ACC112 (cell line): Measurements from ENCODE around the gene CCDC92.

Experiments
- H2AFZ ChIP-seq: fragments of 200-600 bp; sonication (generic); one replicate; pipeline ENCODE4 v1.6.0; 2017; ENCODE audit warnings: antibody characterized with exemption, low read length; ENCODE audit not compliant: unreplicated experiment
- H3K27ac ChIP-seq: fragments of 200-600 bp; sonication (generic); 2 replicates; pipeline ENCODE4 v1.5.1; 2014; ENCODE audit warnings: low read depth, mild to moderate bottlenecking, antibody characterized with exemption, low read length, moderate library complexity
- H3K27me3 ChIP-seq: fragments of 200-600 bp; sonication (generic); 2 replicates; pipeline ENCODE4 v1.6.1; 2014; ENCODE audit warnings: mild to moderate bottlenecking, antibody characterized with exemption, low read length, moderate library complexity, mixed read lengths; ENCODE audit not compliant: insufficient read depth
- H3K36me3 ChIP-seq: fragments of 200-600 bp; sonication (generic); 2 replicates; pipeline ENCODE4 v1.6.1; 2016; ENCODE audit warnings: mild to moderate bottlenecking, antibody characterized with exemption, low read length, moderate library complexity, mixed read lengths; ENCODE audit not compliant: insufficient read depth
- H3K4me1 ChIP-seq: fragments of 200-600 bp; sonication (generic); one replicate; pipeline ENCODE4 v1.6.1; 2016; ENCODE audit warnings: low read length, mixed read lengths; ENCODE audit not compliant: insufficient read depth, unreplicated experiment, control insufficient read depth
- H3K4me3 ChIP-seq: fragments of 200-600 bp; sonication (generic); 2 replicates; pipeline ENCODE4 v1.5.1; 2014; ENCODE audit warnings: mild to moderate bottlenecking, low read depth, low read length
- H3K79me2 ChIP-seq: fragments of 200-600 bp; sonication (generic); one replicate; pipeline ENCODE4 v1.6.0; 2016; ENCODE audit warnings: low read length; ENCODE audit not compliant: control insufficient read depth, unreplicated experiment, insufficient read depth

Gene CCDC92

DNA sequence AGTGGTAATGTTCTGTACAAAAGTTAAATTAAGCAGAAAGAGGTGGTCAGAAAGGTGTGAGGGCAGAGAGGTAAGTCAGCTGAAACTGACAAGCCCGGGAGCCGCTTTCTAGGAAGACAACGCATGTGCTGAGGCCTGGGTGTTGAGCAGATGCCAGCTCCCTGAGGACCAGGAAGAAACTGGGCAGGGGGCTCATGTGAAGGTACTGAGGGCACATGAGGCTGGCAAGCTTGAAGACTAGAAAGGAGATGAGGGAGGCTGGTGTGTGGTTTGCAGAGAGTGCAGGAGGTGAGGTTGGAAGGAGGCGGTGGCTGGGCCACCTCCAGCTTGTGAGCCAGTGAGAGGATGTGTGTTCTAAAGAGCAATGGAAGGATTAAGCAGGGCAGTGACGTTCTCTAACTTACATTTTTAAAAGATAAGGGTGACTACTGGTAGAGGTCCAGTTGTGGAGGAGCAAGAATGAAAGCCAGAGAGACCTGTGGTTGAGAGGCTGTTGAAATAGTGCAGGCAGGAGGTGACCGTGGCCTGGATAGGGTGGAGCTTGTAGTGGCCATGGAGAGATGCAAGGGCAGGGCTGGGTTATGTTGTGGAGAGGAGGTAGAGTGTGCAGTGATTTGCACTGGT is 29.5 kb upstream of the CCDC92 start:
- peaks cover 7% of the 10 kb centered on the region; the same call in 1 of the 2 replicates for H3K36me3 ChIP-seq

DNA sequence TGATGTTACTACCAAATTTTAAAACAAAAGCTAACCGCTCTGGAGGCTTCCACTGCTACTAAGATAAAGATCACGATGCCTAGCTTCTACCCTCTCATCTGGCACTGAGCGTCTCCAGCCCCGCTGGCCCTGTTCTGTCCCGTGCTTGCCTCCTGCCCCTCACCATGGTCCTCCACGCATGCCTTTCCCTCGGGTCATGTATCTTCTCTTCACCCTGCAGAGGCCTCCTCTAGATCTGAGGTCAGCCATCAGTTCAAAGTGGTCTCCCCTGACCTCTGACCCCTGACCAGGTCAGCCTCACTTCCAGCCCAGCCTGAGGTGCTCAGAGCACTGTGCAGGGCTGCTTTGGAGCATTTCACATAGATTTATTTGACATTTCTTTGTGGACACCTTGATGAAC is 28.7 kb upstream of the CCDC92 start:
- peaks cover 5% of the 10 kb centered on the region for H3K4me1 ChIP-seq
- no peak overlapping the region for H3K27ac ChIP-seq
- no peak overlapping the region for H3K4me3 ChIP-seq
- H3K36me3 ChIP-seq: peaks cover 7% of the 10 kb centered on the region; the same call in 1 of the 2 replicates
- H3K79me2 ChIP-seq: peaks cover 6% of the 10 kb centered on the region
- no peak overlapping the region for H2AFZ ChIP-seq
- H3K27me3 ChIP-seq: no peaks in the 10 kb centered on the region

More for the DNA sequence above, 29.5 kb upstream of the CCDC92 start:
- no peaks in the 10 kb centered on the region for H3K4me1 ChIP-seq
- no peaks in the 10 kb centered on the region for H3K27me3 ChIP-seq
- H3K27ac ChIP-seq: no peak overlapping the region
- no peak overlapping the region for H3K4me3 ChIP-seq
- H2AFZ ChIP-seq: no peak overlapping the region
- H3K79me2 ChIP-seq: peaks cover 6% of the 10 kb centered on the region

DNA sequence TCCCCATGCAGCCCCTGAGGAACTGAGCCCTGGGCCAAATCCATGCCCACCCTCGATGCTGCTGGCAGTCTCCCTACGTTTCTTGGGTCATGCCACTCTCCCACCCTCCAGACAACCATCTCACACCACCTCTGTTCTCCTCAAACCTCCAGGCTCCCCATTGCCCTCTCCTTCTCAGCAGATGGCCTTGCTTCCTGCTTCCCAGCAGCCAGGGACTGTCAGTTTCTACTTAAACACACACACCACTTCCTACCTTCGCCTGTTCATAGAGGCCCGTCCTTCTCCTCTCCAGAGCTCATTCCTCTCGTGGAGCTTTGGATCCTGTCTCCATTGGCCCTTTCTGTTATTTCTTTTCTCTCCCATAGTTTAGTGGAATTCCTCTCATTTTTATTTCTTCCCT is 27.5 kb upstream of the CCDC92 start:
- H3K27ac ChIP-seq: no peak overlapping the region
- no peaks in the 10 kb centered on the region for H3K27me3 ChIP-seq
- no peak overlapping the region for H2AFZ ChIP-seq
- H3K36me3 ChIP-seq: peaks cover 7% of the 10 kb centered on the region; the same call in 1 of the 2 replicates
- H3K79me2 ChIP-seq: peaks cover 10% of the 10 kb centered on the region
- peaks cover 16% of the 10 kb centered on the region for H3K4me1 ChIP-seq
- H3K4me3 ChIP-seq: no peak overlapping the region

DNA sequence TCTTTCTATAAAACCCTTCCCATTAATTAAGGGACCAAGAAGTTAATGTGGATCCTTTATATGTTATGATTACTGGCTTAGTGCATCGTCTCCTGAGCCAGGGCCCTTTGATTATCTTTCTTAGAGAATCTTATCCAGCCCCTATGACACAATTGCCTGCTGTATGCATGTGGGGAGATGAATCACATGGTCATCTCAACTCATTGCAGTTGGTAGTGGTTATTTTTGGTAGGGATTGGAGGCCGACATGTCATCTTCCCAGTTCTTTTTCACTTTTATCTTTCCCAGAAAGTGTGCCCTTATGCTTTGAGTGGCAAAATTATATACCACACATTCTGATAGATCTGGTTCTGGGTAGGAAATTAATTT is 26.3 kb upstream of the CCDC92 start:
- Histone ChIP-seq H3K36me3 (peaks cover 7% of the 10 kb centered on the region; the same call in 1 of the 2 replicates), H3K4me3 (no peak overlapping the region), H3K4me1 (peaks cover 23% of the 10 kb centered on the region), H2AFZ (no peak overlapping the region), H3K27me3 (no peaks in the 10 kb centered on the region), H3K27ac (no peak overlapping the region), H3K79me2 (peaks cover 10% of the 10 kb centered on the region)

DNA sequence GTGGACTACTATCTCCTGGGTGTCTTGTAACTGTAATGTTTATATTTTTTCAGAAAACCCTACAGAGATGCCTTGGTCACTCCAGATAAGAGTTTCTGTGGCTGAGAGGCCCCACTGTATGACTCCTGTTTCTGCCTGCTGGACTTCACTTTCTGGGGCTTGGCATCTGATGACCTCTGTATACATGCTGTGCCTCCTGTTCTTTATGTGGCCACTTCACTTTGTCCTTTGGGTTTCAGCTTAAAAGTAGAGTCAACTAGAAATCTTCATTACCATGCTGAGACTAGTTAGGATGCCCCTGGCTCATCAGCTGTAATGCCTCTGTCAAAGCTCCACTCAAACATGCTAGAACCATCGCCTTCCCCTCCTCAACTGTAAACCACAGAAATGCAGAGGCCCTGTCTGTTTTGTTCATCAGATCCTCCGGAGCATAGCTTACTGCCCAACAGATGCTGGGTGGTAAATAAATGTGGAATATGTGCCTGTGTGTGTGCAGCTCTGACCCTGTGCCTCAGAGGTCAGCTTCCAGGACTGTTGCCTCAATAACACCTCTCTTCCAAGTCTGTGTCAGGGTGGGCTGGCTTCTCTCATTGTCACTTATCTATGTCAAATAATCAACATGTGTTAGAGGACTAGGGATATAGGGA is 25.8 kb upstream of the CCDC92 start:
- H3K4me1 ChIP-seq: peaks cover 23% of the 10 kb centered on the region

DNA sequence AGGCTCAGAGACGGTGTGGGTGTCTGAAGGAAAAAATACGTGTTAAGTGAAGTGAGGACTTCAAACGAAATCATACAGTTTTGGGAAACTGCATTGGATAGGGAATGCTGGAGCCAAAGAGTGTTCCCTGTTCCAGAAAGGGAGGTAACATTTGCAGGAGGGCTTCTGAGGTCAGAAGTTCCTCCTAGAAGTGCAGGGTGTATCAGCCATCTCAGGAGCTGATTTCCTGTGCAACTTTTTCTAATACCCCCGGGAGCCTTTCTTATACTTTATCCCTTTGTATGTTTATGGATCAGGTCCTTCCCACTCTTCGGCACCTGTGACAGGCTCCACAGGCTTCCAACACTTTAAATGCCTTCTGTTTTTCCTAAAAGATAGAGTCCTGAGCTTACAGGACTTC is 25.3 kb upstream of the CCDC92 start:
- no peak overlapping the region for H2AFZ ChIP-seq
- H3K79me2 ChIP-seq: peaks cover 10% of the 10 kb centered on the region
- peaks cover 23% of the 10 kb centered on the region for H3K4me1 ChIP-seq
- H3K4me3 ChIP-seq: no peak overlapping the region
- H3K27me3 ChIP-seq: no peaks in the 10 kb centered on the region
- no peak overlapping the region for H3K27ac ChIP-seq
- H3K36me3 ChIP-seq: peaks cover 9% of the 10 kb centered on the region; the same call in 1 of the 2 replicates

More for the DNA sequence above, 25.8 kb upstream of the CCDC92 start:
- Histone ChIP-seq H3K27me3 (no peaks in the 10 kb centered on the region), H3K27ac (no peak overlapping the region), H3K4me3 (no peak overlapping the region), H2AFZ (no peak overlapping the region), H3K36me3 (peaks cover 7% of the 10 kb centered on the region; the same call in 1 of the 2 replicates), H3K79me2 (peaks cover 10% of the 10 kb centered on the region)

DNA sequence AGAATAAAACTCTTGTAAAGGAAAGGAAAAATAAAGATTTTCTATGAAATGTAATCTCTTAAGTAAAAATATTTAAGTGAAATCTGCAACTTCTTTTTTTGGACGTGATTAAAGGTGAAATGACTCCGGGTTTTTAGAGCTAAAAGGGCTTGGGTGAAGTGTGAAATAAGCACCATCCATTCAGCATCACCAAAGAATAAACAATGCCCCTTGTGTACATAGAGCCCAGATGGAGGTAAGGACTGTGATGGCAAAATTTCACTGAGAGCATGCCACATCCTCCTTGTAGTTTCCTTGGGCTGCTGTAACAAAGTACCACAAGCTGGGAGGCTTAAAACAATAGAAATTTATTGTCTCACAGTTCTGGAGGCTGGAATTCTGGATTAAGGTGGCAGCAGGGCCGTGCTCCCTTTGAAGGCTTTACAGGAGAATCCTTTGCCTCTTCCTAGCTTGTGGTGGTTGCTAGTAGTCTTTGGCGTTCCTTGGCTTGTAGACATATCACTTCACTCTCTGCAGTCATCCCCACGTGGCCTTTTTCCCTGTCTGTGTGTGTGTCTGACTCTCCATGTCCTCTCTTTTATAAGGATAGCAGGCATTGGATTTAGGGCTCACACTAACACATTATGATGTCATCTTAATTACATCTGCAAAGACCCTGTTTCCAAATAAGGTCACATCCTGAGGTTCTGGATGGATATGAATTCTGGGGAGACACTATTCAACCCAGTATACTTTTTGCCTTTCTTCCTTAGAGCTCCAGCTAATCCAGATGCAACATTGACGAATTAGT is 24.6 kb upstream of the CCDC92 start:
- H3K27me3 ChIP-seq: no peaks in the 10 kb centered on the region
- H2AFZ ChIP-seq: no peak overlapping the region
- no peak overlapping the region for H3K27ac ChIP-seq
- H3K36me3 ChIP-seq: peaks cover 14% of the 10 kb centered on the region; the same call in 1 of the 2 replicates
- H3K4me1 ChIP-seq: peaks cover 23% of the 10 kb centered on the region
- no peak overlapping the region for H3K4me3 ChIP-seq
- peaks cover 10% of the 10 kb centered on the region for H3K79me2 ChIP-seq

DNA sequence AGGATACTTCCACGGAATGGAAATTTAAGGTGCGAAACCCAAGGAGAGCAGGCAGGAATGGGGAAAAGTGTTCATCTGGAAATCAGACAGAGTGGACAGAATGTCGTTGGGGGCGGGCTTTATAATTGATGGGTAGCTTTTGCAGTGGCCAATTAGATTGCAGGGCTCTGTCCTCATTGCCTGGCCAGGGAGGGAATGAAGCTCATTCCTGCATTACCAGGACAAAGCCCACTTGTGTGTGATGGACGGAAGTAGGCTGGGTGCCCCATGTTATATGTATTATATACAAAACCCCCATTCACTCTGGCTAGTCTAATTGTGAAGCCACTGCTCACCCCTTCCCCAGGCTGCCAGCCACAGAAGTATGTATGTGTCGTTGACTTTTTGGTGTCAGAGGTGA is 23.9 kb upstream of the CCDC92 start:
- Histone ChIP-seq H3K36me3 (peaks cover 9% of the 10 kb centered on the region; the same call in 1 of the 2 replicates), H3K27me3 (no peaks in the 10 kb centered on the region), H2AFZ (no peak overlapping the region), H3K4me1 (peaks cover 26% of the 10 kb centered on the region), H3K4me3 (no peak overlapping the region), H3K27ac (no peak overlapping the region), H3K79me2 (peaks cover 10% of the 10 kb centered on the region)

DNA sequence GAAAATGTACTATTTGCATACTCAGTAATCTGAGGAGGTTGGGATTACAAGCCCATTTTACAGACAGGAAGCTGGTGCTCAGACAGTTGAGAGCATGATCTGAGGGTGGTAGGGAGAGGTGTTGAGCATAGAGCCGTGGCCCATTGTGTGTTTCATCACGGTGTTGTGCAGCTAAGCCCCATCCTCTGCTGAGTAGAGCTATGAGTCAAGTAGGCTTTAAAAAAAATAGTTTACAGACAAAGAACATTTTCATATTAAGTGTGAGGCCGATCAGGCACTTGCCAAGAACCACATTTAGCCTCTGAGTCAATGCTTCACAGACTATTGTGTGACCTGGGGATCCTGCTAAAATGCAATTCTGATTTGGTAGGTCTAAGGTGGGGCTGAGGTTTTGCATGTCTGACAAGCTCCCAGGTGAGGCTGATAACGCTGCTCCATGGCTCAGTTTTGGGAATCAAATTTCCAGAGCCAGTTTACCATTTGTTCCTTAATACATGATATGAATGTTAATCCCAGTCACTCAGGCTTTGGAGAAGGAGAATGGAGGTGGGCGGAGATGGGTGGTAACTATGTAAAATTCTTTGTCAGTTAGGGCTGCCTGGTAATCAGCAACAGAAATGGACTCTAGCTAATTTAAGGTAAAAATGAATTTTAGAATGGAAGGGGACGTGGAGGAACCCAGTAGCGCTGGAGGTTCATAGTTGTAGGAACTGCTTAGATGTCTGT is 22.6 kb upstream of the CCDC92 start:
- Histone ChIP-seq H3K4me3 (no peak overlapping the region), H3K36me3 (0 out of 2 replicates have a peak, but pooled peaks cover 6% of the 10 kb centered on the region), H3K27ac (no peak overlapping the region), H3K27me3 (no peaks in the 10 kb centered on the region), H3K4me1 (peaks cover 40% of the 10 kb centered on the region), H3K79me2 (peaks cover 12% of the 10 kb centered on the region), H2AFZ (no peak overlapping the region)

DNA sequence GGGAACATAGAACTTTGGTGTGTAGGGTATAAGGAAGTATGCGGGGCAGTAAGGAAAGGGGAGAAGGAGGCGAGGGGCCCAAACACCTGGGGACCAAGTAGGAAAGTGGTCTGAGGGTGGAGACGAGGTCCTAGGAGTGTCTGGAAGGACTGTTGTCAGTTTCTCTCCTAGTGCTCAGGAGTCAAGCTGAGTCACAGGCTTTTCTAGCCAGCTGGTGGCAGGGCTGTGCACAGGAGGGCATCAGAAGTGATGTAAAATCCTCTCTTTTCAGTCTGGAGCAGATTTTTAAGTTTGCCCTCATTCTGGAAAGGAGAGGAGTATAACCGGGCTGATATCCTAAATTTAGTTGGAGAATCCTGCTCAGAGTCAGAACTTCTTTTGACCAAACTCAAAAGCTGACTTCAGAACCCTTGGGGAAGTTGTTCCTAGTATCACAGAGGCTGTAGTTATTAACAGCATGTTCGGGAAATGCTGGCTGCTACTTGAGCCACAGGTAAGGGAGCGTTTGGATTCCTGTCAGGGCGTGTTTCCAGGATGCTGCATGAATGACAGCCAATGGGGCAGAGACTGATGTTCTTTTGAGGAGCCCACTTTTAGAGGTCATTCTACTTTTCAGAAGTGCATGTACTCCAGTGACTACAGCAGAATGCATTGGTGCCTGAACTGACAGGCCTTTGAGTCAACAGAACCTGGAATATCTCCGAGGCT is 19.6 kb upstream of the CCDC92 start:
- H3K27ac ChIP-seq: no peak overlapping the region

More for the DNA sequence above, 19.6 kb upstream of the CCDC92 start:
- Histone ChIP-seq H3K4me3 (no peak overlapping the region), H3K79me2 (peaks cover 7% of the 10 kb centered on the region), H3K36me3 (peaks cover 13% of the 10 kb centered on the region; the same call in 1 of the 2 replicates), H3K4me1 (peaks cover 48% of the 10 kb centered on the region), H2AFZ (no peak overlapping the region), H3K27me3 (no peaks in the 10 kb centered on the region)
